Osteoblast (primary cell): ENCODE data around the gene CCDC85B. TPM values are rescaled to one million over a fixed set of nuclear protein-coding genes. Genes with fewer than 3 reads are reported as not detected.

Experiments used
- DNase-seq: peaks from one replicate; pipeline ENCODE4 v3.0.0; 2011; ENCODE audit warnings: low spot score, mixed read lengths; ENCODE audit not compliant: insufficient read length; ENCODE audit errors: missing footprints
- H2AFZ ChIP-seq: 2 replicates; pipeline ENCODE4 v1.6.0; 2011; ENCODE audit warnings: mild to moderate bottlenecking, low read length
- H3K27ac ChIP-seq: 2 replicates; pipeline ENCODE4 v1.5.1; 2011; ENCODE audit warnings: mild to moderate bottlenecking, low read depth, low read length, moderate library complexity
- H3K27me3 ChIP-seq: 2 replicates; pipeline ENCODE4 v1.6.0; 2012; ENCODE audit warnings: mild to moderate bottlenecking, control low read depth, inconsistent platforms, low read length, moderate library complexity; ENCODE audit not compliant: insufficient read depth
- H3K36me3 ChIP-seq: 2 replicates; pipeline ENCODE4 v1.5.1; 2011; ENCODE audit warnings: mild to moderate bottlenecking, low read length, control low read depth, moderate library complexity; ENCODE audit not compliant: insufficient read depth
- H3K4me1 ChIP-seq: 2 replicates; pipeline ENCODE4 v1.5.1; 2011; ENCODE audit warnings: mild to moderate bottlenecking, low read length, control low read depth, moderate library complexity; ENCODE audit not compliant: insufficient read depth
- H3K4me2 ChIP-seq: 2 replicates; pipeline ENCODE4 v1.6.0; 2011; ENCODE audit warnings: mild to moderate bottlenecking, low read length; ENCODE audit not compliant: insufficient read depth
- H3K4me3 ChIP-seq: fragments of 200-600 bp; sonication (generic); 3 replicates; pipeline ENCODE4 v1.5.1; 2012; ENCODE audit warnings: mild to moderate bottlenecking, low read length, inconsistent platforms; ENCODE audit not compliant: insufficient read depth
- H3K79me2 ChIP-seq: 2 replicates; pipeline ENCODE4 v1.6.0; 2012; ENCODE audit warnings: mild to moderate bottlenecking, low read length, control low read depth, inconsistent platforms; ENCODE audit not compliant: insufficient read depth
- H3K9me3 ChIP-seq: 2 replicates; pipeline ENCODE4 v1.5.1; 2011; ENCODE audit warnings: low read depth, low read length, control low read depth
- H4K20me1 ChIP-seq: 2 replicates; pipeline ENCODE4 v1.6.0; 2012; ENCODE audit warnings: mild to moderate bottlenecking, low read length, control low read depth; ENCODE audit not compliant: insufficient read depth
- CTCF ChIP-seq: IDR thresholded peaks from 2 replicates; pipeline ENCODE4 v1.5.1; 2011; ENCODE audit warnings: mild to moderate bottlenecking, low read depth, low read length, moderate library complexity; ENCODE audit errors: extremely low read depth
- total RNA-seq: library from RNA; depleted of rRNA; stranded (reverse); fragments of >200 nt; gene quantifications from 2 replicates; pipeline ENCODE4 v1.2.3, GENCODE V29; 2012

Gene CCDC85B
- total RNA-seq, 1 donor: 47.0 TPM

- peak overlapping the region; percentile 99 for H3K4me3 ChIP-seq
Observed at GRCh38 chr11:65862191-65862735, 28.2 kb upstream of the CCDC85B start.

GRCh38 chr11:65862941-65863888 is 27.3 kb upstream of the CCDC85B start:
- Histone ChIP-seq H4K20me1 (peaks cover 23% of the 10 kb centered on the region), H3K36me3 (peaks cover 58% of the 10 kb centered on the region), H3K27ac (no peak overlapping the region), H2AFZ (no peak overlapping the region), H3K4me2 (no peak overlapping the region), H3K9me3 (no peaks in the 10 kb centered on the region), H3K79me2 (peaks cover 39% of the 10 kb centered on the region), H3K4me1 (peaks cover 31% of the 10 kb centered on the region), H3K4me3 (no peak overlapping the region), H3K27me3 (no peaks in the 10 kb centered on the region)
- peak; percentile 82 for DNase-seq
- TF ChIP-seq CTCF: no peak

More at GRCh38 chr11:65862191-65862735, 28.2 kb upstream of the CCDC85B start:
- Histone ChIP-seq H3K79me2 (peaks cover 41% of the 10 kb centered on the region), H3K4me2 (no peak overlapping the region), H3K4me1 (peaks cover 31% of the 10 kb centered on the region), H3K36me3 (peaks cover 52% of the 10 kb centered on the region), H3K27ac (no peak overlapping the region), H2AFZ (no peak overlapping the region), H3K27me3 (no peaks in the 10 kb centered on the region), H3K9me3 (no peaks in the 10 kb centered on the region), H4K20me1 (peaks cover 18% of the 10 kb centered on the region)
- no peak for DNase-seq
- no peak for TF ChIP-seq CTCF

GRCh38 chr11:65863889-65864705 is 26.4 kb upstream of the CCDC85B start:
- Histone ChIP-seq H3K27me3 (no peaks in the 10 kb centered on the region), H3K36me3 (peaks cover 66% of the 10 kb centered on the region), H2AFZ (no peak overlapping the region), H4K20me1 (peaks cover 24% of the 10 kb centered on the region), H3K4me3 (no peak overlapping the region), H3K4me1 (peaks cover 23% of the 10 kb centered on the region), H3K4me2 (no peak overlapping the region), H3K9me3 (no peaks in the 10 kb centered on the region), H3K79me2 (peaks cover 44% of the 10 kb centered on the region), H3K27ac (no peak overlapping the region)
- TF ChIP-seq CTCF: no peak
- DNase-seq: peak; percentile 59
